Stimulated activated CD8-positive, alpha-beta memory T cell treated with anti-CD3 and anti-CD28 coated beads, Interleukin-7, amount 100 ng/mL, for 1 hour (primary cell): ENCODE results near the gene RP9.
"Not testable (repeated sequence)": the region's sequence is repeated elsewhere in the genome, so short reads cannot be mapped to it uniquely, and the experiment has no call there.

Experiments used
- DNase-seq, 2 donors: peaks; one replicate each; pipeline ENCODE4 v3.0.0-alpha.2; 2020; ENCODE audit warnings: low read depth in 2 of 2

Gene RP9

GRCh38 chr7:33101906-33102305 is 7.3 kb downstream of the RP9 start:
- DNase-seq = no peak

- no peak for DNase-seq
Measured at GRCh38 chr7:33100770-33101169, 8.4 kb downstream of the RP9 start.

GRCh38 chr7:33099154-33099940 is 9.9 kb downstream of the RP9 start:
- no peak for DNase-seq

- DNase-seq = not testable (repeated sequence)
Measured at GRCh38 chr7:33094745-33095275, 14.4 kb downstream of the RP9 start.

GRCh38 chr7:33093266-33093665 is 15.9 kb downstream of the RP9 start:
- no peak for DNase-seq

GRCh38 chr7:33091641-33092191 is 17.5 kb downstream of the RP9 start:
- no peak for DNase-seq

- no peak for DNase-seq
Measured at GRCh38 chr7:33091111-33091531, 18.1 kb downstream of the RP9 start.

- DNase-seq = no peak
Measured at GRCh38 chr7:33089142-33089541, 20.1 kb downstream of the RP9 start.

GRCh38 chr7:33087858-33088257 is 21.3 kb downstream of the RP9 start:
- no peak for DNase-seq

GRCh38 chr7:33087356-33087755 is 21.8 kb downstream of the RP9 start:
- DNase-seq = no peak

GRCh38 chr7:33079763-33080690 is 29.2 kb downstream of the RP9 start:
- no peak for DNase-seq

- DNase-seq = no peak
Measured at GRCh38 chr7:33079096-33079495, 30.1 kb downstream of the RP9 start.

GRCh38 chr7:33076737-33077136 is 32.5 kb downstream of the RP9 start:
- no peak for DNase-seq

- no peak for DNase-seq
Measured at GRCh38 chr7:33075818-33076518, 33.2 kb downstream of the RP9 start.

- DNase-seq = no peak
Measured at GRCh38 chr7:33073243-33073642, 36.0 kb downstream of the RP9 start.

- no peak for DNase-seq
Measured at GRCh38 chr7:33072471-33072870, 36.7 kb downstream of the RP9 start.

- DNase-seq = no peak
Measured at GRCh38 chr7:33070831-33071230, 38.4 kb downstream of the RP9 start.

GRCh38 chr7:33070277-33070676 is 38.9 kb downstream of the RP9 start:
- no peak for DNase-seq

- no peak for DNase-seq
Measured at GRCh38 chr7:33067921-33068320, 41.3 kb downstream of the RP9 start.

- DNase-seq = no peak
Measured at GRCh38 chr7:33066771-33067170, 42.4 kb downstream of the RP9 start.

GRCh38 chr7:33065981-33066380 is 43.2 kb downstream of the RP9 start:
- DNase-seq = no peak
